ENCODE measurements around the gene RPN1. TPM values are rescaled to one million over a fixed set of nuclear protein-coding genes. Genes with fewer than 3 reads are reported as not detected.

The RPN1 gene
- total RNA-seq, 2 experiments from 2014 or later, result 164 to 177 TPM

- DNase-seq, result no peak
- H3K27ac Mint-ChIP-seq, result peak overlapping the region; percentile 88
- H3K36me3 Mint-ChIP-seq (ENCODE audit: low read depth), result peaks cover 36% of the 10 kb centered on the region
- ChIA-PET CTCF (interaction anchor here (0.6 to 2.8 kb wide), 51 partner anchors 8 to 1634 kb away, joined by 3 to 41 read pairs (median 5); partner anchors contain the start of gene ACAD9), POLR2A (interaction anchor here (0.5 kb wide), 1 partner anchor 308 kb away, joined by 3 read pairs; no protein-coding TSS in a partner anchor)
- H3K4me3 Mint-ChIP-seq, result peak overlapping the region; percentile 83
- H3K9me3 Mint-ChIP-seq, result no peaks in the 10 kb centered on the region
- no peaks in the 10 kb centered on the region for H3K27me3 Mint-ChIP-seq
- peaks cover 39% of the 10 kb centered on the region for H3K4me1 Mint-ChIP-seq
Observed at GRCh38 chr3:128617270-128617556, 33.4 kb downstream of the RPN1 start.

- H3K9me3 Mint-ChIP-seq, result no peaks in the 10 kb centered on the region
- peak overlapping the region; percentile 83 for H3K4me3 Mint-ChIP-seq
- H3K27me3 Mint-ChIP-seq, result no peaks in the 10 kb centered on the region
- peak overlapping the region; percentile 88 for H3K27ac Mint-ChIP-seq
- H3K4me1 Mint-ChIP-seq, result peaks cover 39% of the 10 kb centered on the region
- DNase-seq, result no peak
- peaks cover 32% of the 10 kb centered on the region for H3K36me3 Mint-ChIP-seq (ENCODE audit: low read depth)
- CTCF ChIA-PET, result interaction anchor here (0.6 to 2.8 kb wide), 27 partner anchors 8 to 1633 kb away, joined by 3 to 41 read pairs (median 5); no protein-coding TSS in a partner anchor
- POLR2A ChIA-PET, result interaction anchor here (0.5 kb wide), 1 partner anchor 309 kb away, joined by 3 read pairs; no protein-coding TSS in a partner anchor
Observed at GRCh38 chr3:128616516-128617269, 33.9 kb downstream of the RPN1 start.

- DNase-seq, result no peak
- Mint-ChIP-seq H3K9me3 (no peaks in the 10 kb centered on the region), H3K27me3 (no peaks in the 10 kb centered on the region), H3K27ac (no peak overlapping the region), H3K36me3 (ENCODE audit: low read depth) (peaks cover 14% of the 10 kb centered on the region), H3K4me1 (peaks cover 20% of the 10 kb centered on the region), H3K4me3 (no peak overlapping the region)
- ChIA-PET POLR2A (no interaction called here), CTCF (interaction anchor here (1.2 kb wide), 1 partner anchor 9 kb away, joined by 3 read pairs; no protein-coding TSS in a partner anchor)
Observed at GRCh38 chr3:128614076-128614475, 36.5 kb downstream of the RPN1 start.

- no peaks in the 10 kb centered on the region for H3K9me3 Mint-ChIP-seq
- peaks cover 6% of the 10 kb centered on the region for H3K36me3 Mint-ChIP-seq (ENCODE audit: low read depth)
- no peak overlapping the region for H3K27ac Mint-ChIP-seq
- no peak overlapping the region for H3K4me3 Mint-ChIP-seq
- CTCF ChIA-PET, result interaction anchor here (0.8 to 1.2 kb wide), 2 partner anchors 10 to 13 kb away, joined by 3 to 4 read pairs; no protein-coding TSS in a partner anchor
- H3K27me3 Mint-ChIP-seq, result no peaks in the 10 kb centered on the region
- POLR2A ChIA-PET, result no interaction called here
- DNase-seq, result no peak
- H3K4me1 Mint-ChIP-seq, result peaks cover 13% of the 10 kb centered on the region
Observed at GRCh38 chr3:128613083-128613829, 37.4 kb downstream of the RPN1 start.

- H3K27ac Mint-ChIP-seq, result no peak overlapping the region
- DNase-seq, result no peak
- POLR2A ChIA-PET, result no interaction called here
- peaks cover 1% of the 10 kb centered on the region for H3K4me1 Mint-ChIP-seq
- CTCF ChIA-PET, result no interaction called here
- no peaks in the 10 kb centered on the region for H3K9me3 Mint-ChIP-seq
- H3K4me3 Mint-ChIP-seq, result no peak overlapping the region
- no peaks in the 10 kb centered on the region for H3K36me3 Mint-ChIP-seq (ENCODE audit: low read depth)
- H3K27me3 Mint-ChIP-seq, result peaks cover 6% of the 10 kb centered on the region
Observed at GRCh38 chr3:128610451-128611070, 40.1 kb downstream of the RPN1 start.

- Mint-ChIP-seq H3K4me3 (no peak overlapping the region), H3K27me3 (peaks cover 6% of the 10 kb centered on the region), H3K36me3 (ENCODE audit: low read depth) (no peaks in the 10 kb centered on the region), H3K27ac (no peak overlapping the region), H3K9me3 (no peaks in the 10 kb centered on the region), H3K4me1 (peaks cover 1% of the 10 kb centered on the region)
- no peak for DNase-seq
- ChIA-PET POLR2A (no interaction called here), CTCF (interaction anchor here (0.7 to 2.4 kb wide), 12 partner anchors 8 to 1629 kb away, joined by 3 to 28 read pairs (median 4); no protein-coding TSS in a partner anchor)
Observed at GRCh38 chr3:128609294-128609693, 41.3 kb downstream of the RPN1 start.

GRCh38 chr3:128607710-128608048, 42.9 kb downstream of the RPN1 start:
- Mint-ChIP-seq H3K27me3 (peaks cover 6% of the 10 kb centered on the region), H3K27ac (no peak overlapping the region), H3K9me3 (no peaks in the 10 kb centered on the region), H3K4me3 (no peak overlapping the region), H3K36me3 (ENCODE audit: low read depth) (no peaks in the 10 kb centered on the region), H3K4me1 (peaks cover 1% of the 10 kb centered on the region)
- ChIA-PET CTCF (interaction anchor here (0.7 to 2.7 kb wide), 4 partner anchors 9 to 43 kb away, joined by 4 to 28 read pairs (median 14); partner anchors contain the start of gene RPN1), POLR2A (no interaction called here)
- no peak for DNase-seq

GRCh38 chr3:128606094-128606493, 44.5 kb downstream of the RPN1 start:
- Mint-ChIP-seq H3K36me3 (ENCODE audit: low read depth) (no peaks in the 10 kb centered on the region), H3K9me3 (no peaks in the 10 kb centered on the region), H3K4me1 (peaks cover 1% of the 10 kb centered on the region), H3K27ac (no peak overlapping the region), H3K27me3 (peaks cover 6% of the 10 kb centered on the region), H3K4me3 (no peak overlapping the region)
- no peak for DNase-seq
- POLR2A ChIA-PET, result no interaction called here
- CTCF ChIA-PET, result interaction anchor here (0.7 to 7.2 kb wide), 6 partner anchors 10 to 509 kb away, joined by 3 to 41 read pairs (median 4); no protein-coding TSS in a partner anchor

GRCh38 chr3:128605091-128606046, 45.2 kb downstream of the RPN1 start:
- no peak for DNase-seq
- no peaks in the 10 kb centered on the region for H3K36me3 Mint-ChIP-seq (ENCODE audit: low read depth)
- no peaks in the 10 kb centered on the region for H3K9me3 Mint-ChIP-seq
- H3K4me3 Mint-ChIP-seq, result no peak overlapping the region
- CTCF ChIA-PET, result interaction anchor here (0.7 to 7.2 kb wide), 4 partner anchors 9 to 108 kb away, joined by 3 to 41 read pairs (median 4); no protein-coding TSS in a partner anchor
- no peak overlapping the region for H3K27ac Mint-ChIP-seq
- H3K27me3 Mint-ChIP-seq, result peaks cover 6% of the 10 kb centered on the region
- H3K4me1 Mint-ChIP-seq, result peaks cover 1% of the 10 kb centered on the region
- POLR2A ChIA-PET, result no interaction called here

- H3K9me3 Mint-ChIP-seq, result no peaks in the 10 kb centered on the region
- ChIA-PET POLR2A (no interaction called here), CTCF (interaction anchor here (0.6 to 7.2 kb wide), 3 partner anchors 13 to 107 kb away, joined by 3 to 41 read pairs (median 3); no protein-coding TSS in a partner anchor)
- H3K27ac Mint-ChIP-seq, result no peak overlapping the region
- H3K4me1 Mint-ChIP-seq, result peaks cover 1% of the 10 kb centered on the region
- no peaks in the 10 kb centered on the region for H3K36me3 Mint-ChIP-seq (ENCODE audit: low read depth)
- H3K27me3 Mint-ChIP-seq, result peaks cover 6% of the 10 kb centered on the region
- no peak for DNase-seq
- no peak overlapping the region for H3K4me3 Mint-ChIP-seq
Observed at GRCh38 chr3:128603811-128604775, 46.5 kb downstream of the RPN1 start.

GRCh38 chr3:128603313-128603712, 47.3 kb downstream of the RPN1 start:
- no peaks in the 10 kb centered on the region for H3K4me1 Mint-ChIP-seq
- H3K9me3 Mint-ChIP-seq, result no peaks in the 10 kb centered on the region
- ChIA-PET CTCF (interaction anchor here (0.6 to 7.2 kb wide), 2 partner anchors 14 to 23 kb away, joined by 3 to 41 read pairs; no protein-coding TSS in a partner anchor), POLR2A (no interaction called here)
- H3K36me3 Mint-ChIP-seq (ENCODE audit: low read depth), result no peaks in the 10 kb centered on the region
- H3K4me3 Mint-ChIP-seq, result no peak overlapping the region
- DNase-seq, result no peak
- H3K27me3 Mint-ChIP-seq, result peaks cover 6% of the 10 kb centered on the region
- H3K27ac Mint-ChIP-seq, result no peak overlapping the region
